Activated CD4-positive, CD25-positive, alpha-beta regulatory T cell treated with anti-CD3 and anti-CD28 coated beads, Interleukin-2, amount 50 U/mL, for 72 hours (primary cell): Measurements from ENCODE around the gene C5orf47.

ENCODE experiments used
- DNase-seq: peaks from one replicate; pipeline ENCODE4 v3.0.0; 2021

The C5orf47 gene

GRCh38 chr5:174045470-174046025 lies 56.6 kb downstream of the C5orf47 start, which contains the start of gene NSG2:
TSS of gene NSG2 (plus strand) at chr5:174045706. CDS start at chr5:174046756, 1,050 bp downstream.
- no peak for DNase-seq

GRCh38 chr5:174046558-174046957 lies 57.6 kb downstream of the C5orf47 start:
- DNase-seq: no peak

GRCh38 chr5:174047472-174048099 lies 58.6 kb downstream of the C5orf47 start:
- no peak for DNase-seq

- no peak for DNase-seq
Observed at GRCh38 chr5:174052636-174053035, 63.7 kb downstream of the C5orf47 start.

- no peak for DNase-seq
Observed at GRCh38 chr5:174053905-174054304, 64.9 kb downstream of the C5orf47 start.
